NB4 (cell line): ENCODE data around the gene C22orf15.

Experiments
- DNase-seq: peaks from one replicate; pipeline ENCODE4 v3.0.0; 2010; ENCODE audit warnings: low read depth
- H3K4me3 ChIP-seq: one replicate; pipeline ENCODE4 v1.5.1; 2011; ENCODE audit warnings: mild to moderate bottlenecking, low read depth, low read length, moderate library complexity
- CTCF ChIP-seq: IDR thresholded peaks from one replicate; pipeline ENCODE4 v1.5.1; 2012; ENCODE audit warnings: low read depth, low read length
- MYC ChIP-seq: IDR thresholded peaks from 2 replicates; pipeline ENCODE4 v1.6.1; 2011; ENCODE audit warnings: low read depth, low read length
- POLR2A ChIP-seq: IDR thresholded peaks from 2 replicates; pipeline ENCODE4 v1.6.1; 2011; ENCODE audit warnings: mild to moderate bottlenecking; ENCODE audit not compliant: insufficient read length; ENCODE audit errors: extremely low read depth
- TF ChIP-seq, protein P1 (sequence below): IDR thresholded peaks from 2 replicates; pipeline ENCODE4 v1.6.1; 2011; ENCODE audit warnings: low read depth, low read length

The C22orf15 gene

GRCh38 chr22:23787600-23787896 is 24.8 kb downstream of the C22orf15 start:
- DNase-seq, result no peak
- TF ChIP-seq, protein P1, sequence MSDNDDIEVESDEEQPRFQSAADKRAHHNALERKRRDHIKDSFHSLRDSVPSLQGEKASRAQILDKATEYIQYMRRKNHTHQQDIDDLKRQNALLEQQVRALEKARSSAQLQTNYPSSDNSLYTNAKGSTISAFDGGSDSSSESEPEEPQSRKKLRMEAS, result no peak
- TF ChIP-seq POLR2A (no peak), MYC (no peak), CTCF (no peak)
- H3K4me3 ChIP-seq, result peak overlapping the region; percentile 94

GRCh38 chr22:23787910-23788309 is 25.1 kb downstream of the C22orf15 start:
- DNase-seq, result no peak

DNA sequence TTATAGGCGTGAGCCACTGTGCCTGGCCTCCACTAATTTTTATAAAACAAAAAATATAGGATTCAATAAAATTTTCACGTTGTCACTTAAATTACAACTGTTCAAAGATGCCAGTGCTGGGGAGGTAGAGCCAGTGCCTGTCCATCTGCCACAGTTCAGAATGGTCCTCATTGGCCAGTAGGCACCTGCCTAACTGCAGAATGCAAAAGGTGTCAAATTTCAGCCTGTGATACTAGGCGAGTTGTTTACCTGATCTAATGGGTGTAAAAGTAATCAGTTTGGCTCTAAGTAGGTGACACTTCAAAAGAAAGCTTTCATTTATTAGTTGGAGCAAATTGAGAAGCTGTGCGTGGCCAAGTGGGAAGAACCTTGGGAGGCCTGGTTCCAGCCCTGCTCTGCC is 26.3 kb downstream of the C22orf15 start:
- DNase-seq, result no peak

More at GRCh38 chr22:23787910-23788309, 25.1 kb downstream of the C22orf15 start:
- TF ChIP-seq MYC (no peak), CTCF (no peak), POLR2A (no peak)
- TF ChIP-seq, protein P1, result no peak
- H3K4me3 ChIP-seq, result peak overlapping the region; percentile 94

GRCh38 chr22:23789638-23790037 is 26.8 kb downstream of the C22orf15 start:
- TF ChIP-seq, protein P1, result no peak
- TF ChIP-seq POLR2A, result no peak
- TF ChIP-seq CTCF, result no peak
- TF ChIP-seq MYC, result no peak
- no peak overlapping the region for H3K4me3 ChIP-seq
- no peak for DNase-seq

More for the DNA sequence above, 26.3 kb downstream of the C22orf15 start:
- TF ChIP-seq MYC (no peak), CTCF (no peak), POLR2A (no peak)
- TF ChIP-seq, protein P1, result no peak
- no peak overlapping the region for H3K4me3 ChIP-seq

- TF ChIP-seq, protein P1, result no peak
- TF ChIP-seq CTCF, result no peak
- TF ChIP-seq MYC, result no peak
- no peak for TF ChIP-seq POLR2A
- no peak overlapping the region for H3K4me3 ChIP-seq
- DNase-seq, result no peak
These were observed 28.3 kb downstream of the C22orf15 start for GRCh38 chr22:23790819-23791737.
